Astrocyte of the spinal cord (primary cell): ENCODE results near the gene SUZ12.
"Not testable (repeated sequence)": the region's sequence is repeated elsewhere in the genome, so short reads cannot be mapped to it uniquely, and the experiment has no call there.

Experiments
- DNase-seq: peaks from one replicate; pipeline ENCODE4 v3.0.0; 2011; ENCODE audit warnings: low read depth, low spot score
- H3K4me3 ChIP-seq: 2 replicates; pipeline ENCODE4 v1.5.1; 2011; ENCODE audit warnings: low read depth, mild to moderate bottlenecking, low read length, moderate library complexity
- in situ Hi-C: cut with HindIII; loops from 2 replicates; pipeline ENCODE4 v1.10.0; 2017; ENCODE audit warnings: low sequenced_read_pairs
- TF ChIP-seq, protein P1 (sequence below): IDR thresholded peaks from 2 replicates; pipeline ENCODE4 v1.5.1; 2012; ENCODE audit warnings: low read depth, mild to moderate bottlenecking, low read length, inconsistent platforms

The SUZ12 gene

DNA sequence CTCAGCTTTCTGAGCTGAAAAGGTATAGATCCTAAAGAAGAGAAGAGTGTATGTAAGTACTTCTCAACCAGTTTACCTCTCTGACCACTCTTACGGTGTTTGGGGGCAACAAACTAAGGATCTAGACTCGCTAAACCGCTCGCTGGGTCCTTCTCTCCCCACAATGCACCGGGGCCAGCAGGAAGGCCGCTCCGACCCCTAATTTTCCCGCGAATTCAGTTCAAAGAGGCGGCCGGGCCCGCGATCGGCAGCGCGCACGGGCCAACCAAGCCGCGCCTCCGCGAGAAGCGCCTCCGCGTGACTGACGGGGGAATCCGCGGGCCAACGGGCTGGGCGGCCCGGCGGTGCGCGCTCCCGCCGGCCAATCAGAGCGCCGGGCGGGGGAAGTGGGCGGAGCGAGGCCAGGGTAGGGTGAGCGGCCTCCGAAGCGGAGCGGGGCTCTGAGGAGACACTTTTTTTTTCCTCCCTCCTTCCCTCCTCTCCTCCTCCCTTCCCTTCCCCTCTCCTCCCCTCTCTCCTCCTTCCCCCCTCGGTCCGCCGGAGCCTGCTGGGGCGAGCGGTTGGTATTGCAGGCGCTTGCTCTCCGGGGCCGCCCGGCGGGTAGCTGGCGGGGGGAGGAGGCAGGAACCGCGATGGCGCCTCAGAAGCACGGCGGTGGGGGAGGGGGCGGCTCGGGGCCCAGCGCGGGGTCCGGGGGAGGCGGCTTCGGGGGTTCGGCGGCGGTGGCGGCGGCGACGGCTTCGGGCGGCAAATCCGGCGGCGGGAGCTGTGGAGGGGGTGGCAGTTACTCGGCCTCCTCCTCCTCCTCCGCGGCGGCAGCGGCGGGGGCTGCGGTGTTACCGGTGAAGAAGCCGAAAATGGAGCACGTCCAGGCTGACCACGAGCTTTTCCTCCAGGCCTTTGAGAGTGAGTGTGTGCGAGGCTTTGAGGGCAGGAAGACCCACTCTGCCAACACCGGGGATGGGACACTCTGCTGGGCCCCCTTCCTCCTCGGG lies at the start of gene SUZ12:
Gene SUZ12 (plus strand): TSS at position 393 of the 995 bp plus-strand sequence. CDS start 240 bp downstream, at position 633.
- in situ Hi-C loops, result not testable (repeated sequence)
- peak within 1 kb of the TSS; percentile 72 for H3K4me3 ChIP-seq
- peak; percentile 87 for DNase-seq

DNA sequence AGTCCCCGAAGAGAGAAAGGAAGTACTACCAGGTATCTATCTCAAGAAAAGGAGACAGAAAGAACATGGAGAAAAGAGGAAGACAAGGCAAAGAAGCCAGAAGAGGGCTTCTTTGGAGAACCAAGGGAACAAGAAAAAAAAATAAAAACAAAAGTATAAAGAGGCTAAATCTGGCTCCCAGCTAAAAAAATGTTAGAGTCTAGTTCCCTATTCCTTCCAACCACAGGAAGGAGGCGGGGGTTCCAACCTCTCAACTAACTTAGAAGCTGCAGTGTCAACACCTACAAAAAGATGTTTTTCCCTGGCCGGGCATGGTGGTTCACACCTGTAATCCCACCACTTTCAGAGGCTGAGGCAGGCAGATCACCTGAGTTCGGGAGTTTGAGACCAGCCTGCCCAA lies 48.7 kb upstream of the SUZ12 start:
- no peak for DNase-seq
- TF ChIP-seq, protein P1, sequence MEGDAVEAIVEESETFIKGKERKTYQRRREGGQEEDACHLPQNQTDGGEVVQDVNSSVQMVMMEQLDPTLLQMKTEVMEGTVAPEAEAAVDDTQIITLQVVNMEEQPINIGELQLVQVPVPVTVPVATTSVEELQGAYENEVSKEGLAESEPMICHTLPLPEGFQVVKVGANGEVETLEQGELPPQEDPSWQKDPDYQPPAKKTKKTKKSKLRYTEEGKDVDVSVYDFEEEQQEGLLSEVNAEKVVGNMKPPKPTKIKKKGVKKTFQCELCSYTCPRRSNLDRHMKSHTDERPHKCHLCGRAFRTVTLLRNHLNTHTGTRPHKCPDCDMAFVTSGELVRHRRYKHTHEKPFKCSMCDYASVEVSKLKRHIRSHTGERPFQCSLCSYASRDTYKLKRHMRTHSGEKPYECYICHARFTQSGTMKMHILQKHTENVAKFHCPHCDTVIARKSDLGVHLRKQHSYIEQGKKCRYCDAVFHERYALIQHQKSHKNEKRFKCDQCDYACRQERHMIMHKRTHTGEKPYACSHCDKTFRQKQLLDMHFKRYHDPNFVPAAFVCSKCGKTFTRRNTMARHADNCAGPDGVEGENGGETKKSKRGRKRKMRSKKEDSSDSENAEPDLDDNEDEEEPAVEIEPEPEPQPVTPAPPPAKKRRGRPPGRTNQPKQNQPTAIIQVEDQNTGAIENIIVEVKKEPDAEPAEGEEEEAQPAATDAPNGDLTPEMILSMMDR, result no peak
- in situ Hi-C loops, result no loop called here
- H3K4me3 ChIP-seq, result no peak overlapping the region

DNA sequence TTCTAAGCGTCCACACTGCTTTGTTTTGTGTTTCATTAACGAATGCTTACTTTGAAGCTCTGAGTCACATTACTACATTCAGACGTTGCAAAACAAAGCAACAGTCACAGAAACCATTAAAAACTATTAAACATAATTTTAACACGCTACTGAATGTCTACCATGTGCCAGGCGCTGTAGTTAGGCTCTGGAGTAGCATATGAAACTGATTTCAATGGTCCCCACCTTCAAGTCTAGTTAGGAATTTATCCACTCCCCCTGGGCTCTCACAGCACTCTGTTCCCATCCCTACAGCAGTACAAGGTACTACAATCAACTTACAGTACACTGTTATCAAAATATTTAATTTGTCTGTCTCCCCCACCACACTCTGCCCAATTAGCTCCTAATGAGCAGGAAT lies 35.9 kb upstream of the SUZ12 start:
- DNase-seq, result no peak
- in situ Hi-C loops, result no loop called here
- TF ChIP-seq, protein P1, result no peak
- H3K4me3 ChIP-seq, result peak overlapping the region; percentile 77

DNA sequence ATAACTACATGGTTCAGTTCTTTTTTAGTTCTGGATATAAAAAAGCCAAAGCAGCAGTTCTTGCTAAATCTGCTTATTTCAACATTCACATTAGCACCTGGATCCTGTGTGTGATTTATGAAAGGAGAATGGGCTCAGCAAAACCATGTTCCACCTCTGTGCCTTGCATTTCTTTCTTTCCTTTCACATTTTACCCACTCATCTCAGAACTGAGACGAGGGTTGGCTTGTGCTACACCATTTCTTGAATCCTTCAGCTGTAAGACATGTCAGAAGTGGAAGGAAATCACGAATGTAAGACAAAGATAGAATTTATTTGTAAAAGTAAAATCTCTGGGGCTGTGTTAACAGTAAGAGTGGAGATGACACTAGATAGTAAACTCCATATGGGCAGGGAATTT lies 34.1 kb upstream of the SUZ12 start:
- TF ChIP-seq, protein P1, result no peak

DNA sequence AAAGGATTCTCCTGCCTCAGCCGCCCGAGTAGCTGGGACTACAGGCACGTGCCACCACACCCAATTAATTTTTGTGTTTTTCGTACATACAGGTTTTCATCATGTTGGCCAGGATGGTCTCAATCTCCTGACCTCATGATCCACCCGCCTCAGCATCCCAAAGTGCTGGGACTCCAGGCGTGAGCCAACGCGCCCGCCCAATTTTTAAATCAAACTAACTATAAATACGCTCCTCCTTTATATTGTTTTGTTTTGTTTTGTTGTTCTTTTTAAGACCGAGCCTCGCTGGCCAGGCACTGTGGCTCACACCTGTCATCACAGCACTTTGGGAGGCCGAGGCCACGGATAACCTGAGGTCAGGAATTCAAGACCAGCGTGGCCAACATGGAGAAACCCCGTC lies 33.4 kb upstream of the SUZ12 start:
- TF ChIP-seq, protein P1, result no peak
- H3K4me3 ChIP-seq, result no peak overlapping the region
- in situ Hi-C loops, result no loop called here
- no peak for DNase-seq

More for the DNA sequence above, 34.1 kb upstream of the SUZ12 start:
- H3K4me3 ChIP-seq, result no peak overlapping the region
- no peak for DNase-seq
- in situ Hi-C loops, result no loop called here

DNA sequence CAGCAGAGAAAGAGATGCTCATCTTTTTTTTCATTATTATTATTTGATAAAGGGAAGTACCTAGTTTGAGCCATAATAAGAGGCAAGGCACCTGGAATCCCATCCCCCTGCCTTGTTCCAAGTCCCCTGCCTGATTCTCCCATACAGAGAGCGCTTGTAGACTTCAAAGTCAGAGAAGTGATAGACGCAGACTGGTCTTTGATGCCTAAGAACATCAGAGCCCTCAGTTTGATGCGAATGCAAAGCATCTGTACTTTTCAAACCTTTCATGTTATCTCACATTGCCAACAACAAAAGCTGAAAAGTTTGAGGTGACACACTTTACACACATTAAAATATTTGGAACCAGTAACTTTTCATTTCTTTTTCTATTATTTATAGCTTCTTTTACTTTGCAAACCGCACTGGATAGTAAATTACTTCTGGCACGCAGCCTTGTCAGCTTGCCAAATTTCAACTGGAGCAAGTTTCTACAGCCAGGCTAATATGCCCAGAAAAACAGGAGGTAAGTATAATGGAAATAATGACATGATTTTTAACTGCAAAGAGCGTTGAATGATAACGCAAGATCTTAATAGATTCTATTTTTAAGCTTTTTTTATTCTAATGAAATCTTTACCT lies 29.4 kb upstream of the SUZ12 start:
- in situ Hi-C loops, result no loop called here
- DNase-seq, result peak; percentile 70
- H3K4me3 ChIP-seq, result no peak overlapping the region
- TF ChIP-seq, protein P1, result no peak

DNA sequence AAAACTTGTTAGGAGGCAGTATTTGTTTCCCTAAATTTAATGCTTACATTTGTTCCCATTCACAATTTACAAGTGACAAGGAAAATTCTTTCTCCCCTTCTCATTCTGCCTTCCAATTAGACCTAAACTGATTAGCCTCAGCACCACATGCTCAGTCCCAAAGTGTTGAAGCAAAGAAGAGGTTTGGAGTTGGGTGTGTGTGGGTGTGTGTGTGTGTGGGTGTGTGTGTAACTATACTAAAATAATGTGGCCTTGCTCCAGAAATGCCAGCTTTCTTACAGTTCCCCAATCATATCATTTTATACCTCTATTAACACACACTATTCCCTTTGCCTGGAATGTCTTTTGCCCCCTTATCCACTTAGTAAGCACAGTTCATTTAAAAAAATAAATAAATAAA lies 28.4 kb upstream of the SUZ12 start:
- H3K4me3 ChIP-seq, result no peak overlapping the region
- in situ Hi-C loops, result no loop called here
- DNase-seq, result no peak
- TF ChIP-seq, protein P1, result no peak
